ENCODE measurements around the gene KRTAP19-8. TPM values are rescaled to one million over a fixed set of nuclear protein-coding genes. Genes with fewer than 3 reads are reported as not detected.

KRTAP19-8 gene
- total RNA-seq, 2 donors from 2014 or later, result not detected

GRCh38 chr21:31078216-31078615 is 39.9 kb upstream of the KRTAP19-8 start:
- TF ChIP-seq CTCF (IDR thresholded peaks at IDR 0.05) (no peak), POLR2A (IDR thresholded peaks at IDR 0.05) (no peak)
- Histone ChIP-seq H3K27me3 (no peaks in the 10 kb centered on the region), H3K4me3 (no peak overlapping the region), H3K4me1 (no peaks in the 10 kb centered on the region), H3K36me3 (replicated peaks in 1 of 2; ENCODE audit: insufficient read depth in 1 of 2, low read depth in 2 of 2) (no peaks in the 10 kb centered on the region), H3K27ac (no peak overlapping the region), H3K9me3 (no peaks in the 10 kb centered on the region)
- intact Hi-C loops (cut with DNase I), result no loop called here
- 71 to 84% methylated on average over 4 of the region's 4 CpGs for WGBS, 2 donors
- no peak for DNase-seq
- ATAC-seq, result no peak

- no peaks in the 10 kb centered on the region for H3K27me3 ChIP-seq
- ATAC-seq (no peak), DNase-seq (no peak)
- intact Hi-C loops (cut with DNase I), result no loop called here
- no peak overlapping the region for H3K4me3 ChIP-seq
- TF ChIP-seq CTCF (IDR thresholded peaks at IDR 0.05) (no peak), POLR2A (IDR thresholded peaks at IDR 0.05) (no peak)
- no peaks in the 10 kb centered on the region for H3K4me1 ChIP-seq
- no peaks in the 10 kb centered on the region for H3K36me3 ChIP-seq (replicated peaks in 1 of 2; ENCODE audit: insufficient read depth in 1 of 2, low read depth in 2 of 2)
- 70 to 71% methylated on average over 6 of the region's 6 CpGs for WGBS, 2 donors
- no peak overlapping the region for H3K27ac ChIP-seq
- H3K9me3 ChIP-seq, result no peaks in the 10 kb centered on the region
Measured at GRCh38 chr21:31075848-31076247, 37.6 kb upstream of the KRTAP19-8 start.

- WGBS, 2 donors, result 46 to 59% methylated on average over 4 of the region's 4 CpGs
Measured at GRCh38 chr21:31072533-31072932, 34.3 kb upstream of the KRTAP19-8 start.

GRCh38 chr21:31064803-31065202 is 26.5 kb upstream of the KRTAP19-8 start:
- H3K4me3 ChIP-seq, result no peak overlapping the region
- H3K27me3 ChIP-seq, result no peaks in the 10 kb centered on the region
- 37 to 44% methylated on average over 3 of the region's 3 CpGs for WGBS, 2 donors
- no peaks in the 10 kb centered on the region for H3K9me3 ChIP-seq
- no peaks in the 10 kb centered on the region for H3K36me3 ChIP-seq (replicated peaks in 1 of 2; ENCODE audit: insufficient read depth in 1 of 2, low read depth in 2 of 2)
- no peak for TF ChIP-seq POLR2A (IDR thresholded peaks at IDR 0.05)
- TF ChIP-seq CTCF (IDR thresholded peaks at IDR 0.05), result no peak
- no peak overlapping the region for H3K27ac ChIP-seq
- intact Hi-C loops (cut with DNase I), result no loop called here
- ATAC-seq, result no peak
- DNase-seq, result no peak
- no peaks in the 10 kb centered on the region for H3K4me1 ChIP-seq

More at GRCh38 chr21:31072533-31072932, 34.3 kb upstream of the KRTAP19-8 start:
- no peak for ATAC-seq
- no peak overlapping the region for H3K27ac ChIP-seq
- H3K36me3 ChIP-seq (replicated peaks in 1 of 2; ENCODE audit: insufficient read depth in 1 of 2, low read depth in 2 of 2), result no peaks in the 10 kb centered on the region
- no peaks in the 10 kb centered on the region for H3K9me3 ChIP-seq
- TF ChIP-seq POLR2A (IDR thresholded peaks at IDR 0.05), result no peak
- no peak for TF ChIP-seq CTCF (IDR thresholded peaks at IDR 0.05)
- H3K4me1 ChIP-seq, result no peaks in the 10 kb centered on the region
- DNase-seq, result no peak
- H3K4me3 ChIP-seq, result no peak overlapping the region
- H3K27me3 ChIP-seq, result no peaks in the 10 kb centered on the region
- intact Hi-C loops (cut with DNase I), result no loop called here

- Histone ChIP-seq H3K9me3 (no peaks in the 10 kb centered on the region), H3K27me3 (no peaks in the 10 kb centered on the region), H3K27ac (no peak overlapping the region), H3K4me3 (no peak overlapping the region), H3K36me3 (replicated peaks in 1 of 2; ENCODE audit: insufficient read depth in 1 of 2, low read depth in 2 of 2) (no peaks in the 10 kb centered on the region), H3K4me1 (no peaks in the 10 kb centered on the region)
- no peak for ATAC-seq
- intact Hi-C loops (cut with DNase I), result no loop called here
- WGBS, 2 donors, result 64 to 75% methylated on average over 4 to 5 of the region's 5 CpGs
- TF ChIP-seq CTCF (IDR thresholded peaks at IDR 0.05), result no peak
- TF ChIP-seq POLR2A (IDR thresholded peaks at IDR 0.05), result no peak
- no peak for DNase-seq
Measured at GRCh38 chr21:31052489-31053142, 14.3 kb upstream of the KRTAP19-8 start.
